GM20431 (cell line): ENCODE measurements around the gene LAMB3.

Source experiments
- in situ Hi-C: fragments of 300-500 bp; cut with MseI, MboI; formaldehyde crosslinking; loops from one replicate; pipeline ENCODE4 v1.15.0; 2020; ENCODE audit warnings: low sequenced_read_pairs; ENCODE audit not compliant: unreplicated experiment

LAMB3 gene

GRCh38 chr1:209635850-209636249 is 16.4 kb downstream of the LAMB3 start:
- in situ Hi-C loops = no loop called here

- in situ Hi-C loops = no loop called here
Observed at GRCh38 chr1:209634005-209634737, 18.1 kb downstream of the LAMB3 start.

- in situ Hi-C loops = no loop called here
Observed at GRCh38 chr1:209633335-209633997, 18.8 kb downstream of the LAMB3 start.

DNA sequence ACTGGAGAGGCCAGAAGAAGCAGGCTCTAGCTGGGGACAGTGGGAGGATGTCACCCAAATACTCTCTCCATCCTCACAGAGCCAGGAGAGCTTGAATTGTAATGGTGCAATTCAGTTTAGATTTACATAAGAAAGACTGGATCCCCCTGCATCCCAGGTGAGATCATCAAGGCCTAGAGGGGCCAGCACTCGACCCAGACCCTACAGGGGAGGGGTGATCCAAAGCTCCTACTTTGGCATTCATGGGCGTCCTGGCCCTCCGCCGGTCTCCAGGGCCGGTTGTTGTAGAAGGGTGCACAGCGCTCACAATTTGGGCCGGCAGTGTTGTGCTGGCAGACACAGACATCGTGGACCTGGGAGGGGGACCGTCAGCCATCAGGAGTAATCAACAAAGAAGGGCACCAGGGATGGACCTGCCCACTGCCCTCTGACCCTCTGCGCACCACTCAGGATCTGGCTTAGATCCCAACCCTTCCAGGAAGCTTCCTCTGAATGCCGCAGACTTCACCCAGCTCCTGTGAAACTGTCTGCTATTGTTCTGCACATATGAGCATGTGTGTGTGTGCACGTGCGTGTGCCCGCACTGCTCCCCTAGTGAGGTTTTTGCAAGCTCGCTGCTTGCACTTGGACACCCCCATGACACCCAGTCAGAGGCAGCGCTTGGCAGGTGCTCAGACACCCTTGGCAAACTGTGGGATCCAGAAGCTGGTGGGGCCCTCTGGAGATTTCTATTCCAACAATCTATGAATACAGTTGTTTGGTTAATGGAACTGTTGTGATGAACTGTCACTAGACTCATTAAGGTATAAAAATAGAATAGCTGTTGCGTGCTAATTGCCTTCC is 21.6 kb downstream of the LAMB3 start:
- in situ Hi-C loops = no loop called here

GRCh38 chr1:209629621-209630382 is 22.4 kb downstream of the LAMB3 start:
- in situ Hi-C loops = no loop called here

- in situ Hi-C loops = no loop called here
Observed at GRCh38 chr1:209628618-209629299, 23.5 kb downstream of the LAMB3 start.

- in situ Hi-C loops = no loop called here
Observed at GRCh38 chr1:209627732-209628196, 24.5 kb downstream of the LAMB3 start.

DNA sequence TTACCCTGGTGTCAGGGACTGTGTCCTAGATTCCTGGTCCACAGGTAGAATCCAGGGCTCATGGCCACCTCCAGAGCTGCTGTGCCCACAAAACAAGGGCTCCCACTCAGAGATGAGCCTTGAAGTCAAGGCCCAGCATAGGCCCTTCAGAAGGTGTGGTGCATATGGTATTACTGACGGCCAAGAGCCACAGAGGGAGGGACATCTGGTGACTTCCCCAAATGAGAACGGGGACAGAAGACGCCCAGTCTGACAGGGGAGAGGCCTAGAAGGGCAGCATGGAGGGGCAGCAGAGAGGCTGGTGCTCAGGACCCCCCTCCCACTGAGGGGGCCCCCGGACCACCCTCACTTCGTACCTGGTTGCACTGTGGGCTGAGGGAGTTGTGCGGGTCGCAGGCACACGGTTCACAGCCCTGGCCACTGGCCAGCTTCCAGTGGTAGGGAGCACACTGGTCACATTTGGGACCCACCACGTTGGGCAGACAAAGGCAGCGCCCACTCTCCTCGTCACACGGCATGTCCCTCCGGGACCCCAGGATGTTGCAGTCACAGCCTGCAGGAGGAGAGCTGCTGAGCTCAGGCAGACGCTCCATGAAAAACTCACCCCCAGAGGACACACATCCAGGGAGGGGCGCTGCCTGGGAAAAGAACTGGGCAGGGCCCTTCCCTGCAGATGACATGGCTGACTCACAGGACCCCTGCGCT is 25.0 kb downstream of the LAMB3 start:
- in situ Hi-C loops = no loop called here

DNA sequence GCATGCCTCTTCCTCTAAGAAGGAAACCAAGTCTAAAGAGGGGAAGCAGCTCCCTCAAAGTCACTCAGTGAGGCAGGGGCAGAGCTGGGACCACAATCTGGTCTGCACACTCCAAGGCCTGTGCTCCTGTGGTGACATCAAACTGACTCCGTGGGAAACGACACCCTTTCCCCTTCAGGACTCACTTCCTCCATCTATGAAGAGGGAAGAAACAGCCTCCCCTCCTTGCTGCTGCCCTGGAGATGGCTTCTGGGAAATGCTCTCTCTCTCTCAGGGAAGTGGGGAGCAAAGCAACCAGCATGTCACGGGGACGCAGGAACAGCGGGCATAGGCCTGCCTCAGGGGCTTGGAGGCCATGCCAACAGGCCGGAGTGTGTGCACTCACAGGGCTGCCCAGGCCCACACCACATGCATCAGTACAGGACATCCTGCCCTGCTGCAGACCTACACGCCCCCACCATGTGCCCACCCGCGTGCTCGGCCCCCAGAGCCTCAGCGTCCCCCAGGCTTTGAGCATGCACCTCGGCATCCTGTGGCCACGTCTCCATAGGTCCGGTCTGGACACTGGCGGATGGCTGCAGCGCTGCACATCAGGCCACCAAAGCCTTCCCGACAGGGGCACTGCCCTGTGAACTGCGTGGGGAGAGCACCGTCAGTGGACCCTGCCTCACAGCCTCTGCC is 25.7 kb downstream of the LAMB3 start:
- in situ Hi-C loops = no loop called here

DNA sequence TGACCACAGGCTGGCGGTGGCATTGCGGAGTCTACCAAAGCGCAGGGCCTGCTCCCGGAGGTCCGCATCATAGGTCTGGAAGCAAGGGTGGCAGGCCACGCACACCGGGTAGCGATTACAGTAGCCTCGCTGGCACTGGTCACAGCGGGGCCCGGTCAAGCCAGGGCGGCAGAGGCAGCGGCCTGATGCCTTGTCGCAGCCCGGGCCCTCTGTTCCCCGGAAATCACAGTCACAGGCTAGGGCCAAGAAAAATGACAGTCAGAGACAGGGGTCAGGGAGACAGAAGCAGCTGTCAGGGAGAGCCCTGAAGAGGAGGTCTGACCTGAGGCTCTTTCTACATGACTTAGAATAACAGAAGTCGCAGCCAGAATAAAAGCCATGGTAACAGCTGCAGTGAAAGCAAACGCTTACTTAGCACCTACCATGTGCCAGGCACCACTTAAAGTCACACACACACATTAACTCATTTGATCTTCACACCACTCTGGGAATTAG is 26.4 kb downstream of the LAMB3 start:
- in situ Hi-C loops = no loop called here

- in situ Hi-C loops = no loop called here
Observed at GRCh38 chr1:209624558-209625549, 27.4 kb downstream of the LAMB3 start.

- in situ Hi-C loops = no loop called here
Observed at GRCh38 chr1:209622841-209623829, 29.1 kb downstream of the LAMB3 start.

DNA sequence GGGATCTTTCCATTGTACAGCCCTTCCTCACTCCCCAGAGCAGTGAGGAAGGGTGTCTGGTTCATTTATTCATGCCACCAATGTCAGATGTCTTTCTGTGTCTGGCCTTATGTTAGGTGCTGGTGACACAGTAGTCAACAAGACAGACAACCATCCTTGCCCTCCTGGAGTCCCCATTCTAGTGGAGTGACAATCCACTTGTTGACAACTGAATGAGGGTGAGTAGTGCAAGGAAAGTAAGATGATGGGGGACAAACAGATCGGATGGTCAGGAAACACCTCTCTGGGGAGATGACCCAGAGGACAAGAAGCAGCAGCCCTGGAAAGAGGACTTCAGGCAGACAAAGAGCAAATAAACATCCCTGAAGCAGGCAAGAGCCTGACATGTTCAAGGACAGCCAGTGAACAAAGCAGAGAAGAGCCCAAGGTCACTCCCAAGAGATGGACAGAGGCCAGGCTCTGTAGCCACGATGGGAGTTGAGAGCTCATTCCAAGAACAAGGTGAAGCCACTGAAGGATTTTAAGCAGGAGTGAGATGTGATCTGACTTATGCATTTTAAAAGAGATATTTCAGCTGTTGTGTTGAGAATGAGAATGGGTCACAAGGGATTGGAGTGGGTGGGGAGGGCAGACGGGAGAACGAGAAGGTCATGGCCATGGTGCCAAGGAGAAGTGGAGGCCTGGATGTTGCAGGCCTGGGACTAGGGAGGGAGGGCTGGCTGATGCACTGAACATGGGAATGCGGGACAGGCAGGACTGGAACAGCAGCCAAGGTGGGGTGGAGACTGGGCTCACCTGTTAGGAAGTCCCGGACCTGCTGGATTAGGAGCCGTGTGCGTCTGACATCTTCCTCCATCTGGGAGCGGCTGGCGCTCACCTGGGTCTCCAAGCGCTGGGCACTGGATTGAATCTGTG is 30.2 kb downstream of the LAMB3 start:
- in situ Hi-C loops = no loop called here

GRCh38 chr1:209621286-209621685 is 30.9 kb downstream of the LAMB3 start:
- in situ Hi-C loops = no loop called here

- in situ Hi-C loops = no loop called here
Observed at GRCh38 chr1:209620487-209620884, 31.7 kb downstream of the LAMB3 start.
